Uterus (tissue), 4 donors: ENCODE results near the gene CRK. TPM values are rescaled to one million over a fixed set of nuclear protein-coding genes. Genes with fewer than 3 reads are reported as not detected.
A peak's percentile ranks its signal among the peaks of the same experiment; 100 is the strongest.
"Not testable (repeated sequence)": the region's sequence is repeated elsewhere in the genome, so short reads cannot be mapped to it uniquely, and the experiment has no call there.

Experiments
- DNase-seq, 2 donors: peaks; one replicate each; pipeline ENCODE4 v3.0.0-alpha.2; 2019 to 2020
- H3K27ac ChIP-seq, 2 donors: fragments of 200-600 bp; sonication (generic); 1 replicate in 1 of 2; 2 replicates in 1 of 2; pipeline ENCODE4 v1.5.1; 2016 to 2018
- H3K27me3 ChIP-seq, 2 donors: fragments of 200-600 bp; sonication (generic); one replicate each; pipeline ENCODE4 v1.5.1; 2018 to 2019; ENCODE audit warnings: control low read depth in 1 of 2
- H3K36me3 ChIP-seq, 2 donors: fragments of 200-600 bp; sonication (generic); one replicate each; pipeline ENCODE4 v1.5.1; 2019; ENCODE audit warnings: control low read depth in 1 of 2
- H3K4me1 ChIP-seq, 2 donors: fragments of 200-600 bp; sonication (generic); one replicate each; pipeline ENCODE4 v1.5.1; 2018 to 2019; ENCODE audit warnings: control low read depth in 1 of 2
- H3K4me3 ChIP-seq, 2 donors: fragments of 200-600 bp; sonication (generic); 1 replicate in 1 of 2; 2 replicates in 1 of 2; pipeline ENCODE4 v1.5.1; 2018 to 2019; ENCODE audit warnings: mild to moderate bottlenecking in 1 of 2
- H3K9me3 ChIP-seq, 2 donors: fragments of 200-600 bp; sonication (generic); one replicate each; pipeline ENCODE4 v1.5.1; 2019; ENCODE audit warnings: control low read depth in 1 of 2
- CTCF ChIP-seq, 4 experiments: fragments of 200-600 bp in 2 of 4; fragments of 450-650 bp in 2 of 4; sonication (generic) in 2 of 4; IDR thresholded peaks; one replicate each; pipeline ENCODE4 v1.5.1; 2016 to 2019; ENCODE audit warnings: antibody characterized with exemption in 4 of 4, mild to moderate bottlenecking in 2 of 4, moderate library complexity in 1 of 4
- POLR2A ChIP-seq, 2 donors: fragments of 450-650 bp; IDR thresholded peaks; one replicate each; pipeline ENCODE4 v1.6.1; 2016; ENCODE audit warnings: antibody characterized with exemption in 2 of 2, mild to moderate bottlenecking in 1 of 2, moderate library complexity in 1 of 2
- intact Hi-C: fragments of 100-400 bp; cut with DNase I; formaldehyde crosslinking; loops from one replicate; pipeline ENCODE4 v1.15.1; 2023; ENCODE audit warnings: low total_unique reads
- total RNA-seq, 4 donors: library from RNA; depleted of rRNA in 3 of 4; stranded (reverse); fragments of >200 nt in 3 of 4; gene quantifications; one replicate each; pipeline versions ENCODE4 v1.1.0 to v1.2.4, GENCODE V29; 2014 to 2023
- donor health status: DM: yes; HTN: yes; CAD: no.

The CRK gene
- total RNA-seq, 4 donors from 2014 or later = 34.6 to 118 (median 57.3) TPM

GRCh38 chr17:1454541-1454940 lies 1.5 kb downstream of the CRK start:
- no peaks in the 10 kb centered on the region for H3K9me3 ChIP-seq
- no peaks in the 10 kb centered on the region for H3K27me3 ChIP-seq
- H3K4me3 ChIP-seq = peak overlapping the region; percentile 81 to 96
- no peak for DNase-seq
- H3K4me1 ChIP-seq = peaks cover 5 to 9% of the 10 kb centered on the region in 2 donors
- no peaks in the 10 kb centered on the region for H3K36me3 ChIP-seq
- TF ChIP-seq POLR2A (IDR thresholded peaks at IDR 0.05) = no peak
- TF ChIP-seq CTCF (IDR thresholded peaks at IDR 0.05) = no peak
- intact Hi-C loops = no loop called here
- peak overlapping the region; percentile 94 to 95 for H3K27ac ChIP-seq

- intact Hi-C loops, H3K36me3 ChIP-seq, H3K4me1 ChIP-seq, H3K27me3 ChIP-seq, H3K27ac ChIP-seq, DNase-seq, H3K9me3 ChIP-seq, H3K4me3 ChIP-seq: not testable (repeated sequence)
These were observed 2.3 kb downstream of the CRK start for GRCh38 chr17:1453694-1454093.

GRCh38 chr17:1452836-1453235 lies 3.2 kb downstream of the CRK start:
- intact Hi-C loops = no loop called here
- Histone ChIP-seq H3K36me3 (no peaks in the 10 kb centered on the region), H3K27me3 (no peaks in the 10 kb centered on the region), H3K4me3 (no peak overlapping the region), H3K4me1 (peaks cover 5 to 11% of the 10 kb centered on the region in 2 donors), H3K9me3 (no peaks in the 10 kb centered on the region), H3K27ac (no peak overlapping the region)
- TF ChIP-seq POLR2A (IDR thresholded peaks at IDR 0.05) (no peak), CTCF (IDR thresholded peaks at IDR 0.05) (no peak)
- no peak for DNase-seq

- peaks cover 5 to 13% of the 10 kb centered on the region in 2 donors for H3K4me1 ChIP-seq
These were observed 5.8 kb downstream of the CRK start for GRCh38 chr17:1450261-1450660.

GRCh38 chr17:1449412-1449967 lies 6.5 kb downstream of the CRK start:
- no peaks in the 10 kb centered on the region for H3K27me3 ChIP-seq
- no peak for TF ChIP-seq POLR2A (IDR thresholded peaks at IDR 0.05)
- TF ChIP-seq CTCF (IDR thresholded peaks at IDR 0.05) = no peak
- DNase-seq = no peak
- H3K27ac ChIP-seq = no peak overlapping the region
- H3K4me3 ChIP-seq = no peak overlapping the region
- intact Hi-C loops = no loop called here
- H3K4me1 ChIP-seq = peaks cover 5 to 7% of the 10 kb centered on the region in 2 donors
- no peaks in the 10 kb centered on the region for H3K9me3 ChIP-seq
- no peaks in the 10 kb centered on the region for H3K36me3 ChIP-seq

More at GRCh38 chr17:1450261-1450660, 5.8 kb downstream of the CRK start:
- intact Hi-C loops, DNase-seq, H3K27me3 ChIP-seq, H3K4me3 ChIP-seq, H3K27ac ChIP-seq, H3K9me3 ChIP-seq, H3K36me3 ChIP-seq: not testable (repeated sequence)

GRCh38 chr17:1447052-1447451 lies 9.0 kb downstream of the CRK start:
- no peak for DNase-seq
- Histone ChIP-seq H3K4me1 (peaks cover 0 to 5% of the 10 kb centered on the region in 2 donors), H3K27me3 (no peaks in the 10 kb centered on the region), H3K4me3 (no peak overlapping the region), H3K9me3 (no peaks in the 10 kb centered on the region), H3K36me3 (no peaks in the 10 kb centered on the region), H3K27ac (no peak overlapping the region)
- TF ChIP-seq CTCF (IDR thresholded peaks at IDR 0.05) (no peak), POLR2A (IDR thresholded peaks at IDR 0.05) (no peak)
- intact Hi-C loops = no loop called here
